H1 (cell line): ENCODE measurements around the gene PDPK1. TPM values are rescaled to one million over a fixed set of nuclear protein-coding genes. Genes with fewer than 3 reads are reported as not detected.

Source experiments
- CTCF ChIA-PET: fragments of 300-600 bp; sonication (Branson Sonifier 250); formaldehyde crosslinking; loops from one replicate; lab custom pipeline; 2021; ENCODE audit not compliant: partially characterized antibody; lab: Charles Lee
- POLR2A ChIA-PET: fragments of 300-600 bp; sonication (Branson Sonifier 250); formaldehyde crosslinking; loops from one replicate; lab custom pipeline; 2021; ENCODE audit warnings: inconsistent platforms; ENCODE audit not compliant: partially characterized antibody; lab: Charles Lee
- DNase-seq, 2 experiments: peaks; one replicate each; pipeline versions ENCODE4 v3.0.0 to v3.0.0-alpha.2; 2010 to 2022; ENCODE audit warnings: low spot score in 2 of 2, low read depth in 1 of 2, mixed read lengths in 1 of 2
- FAIRE-seq: peaks from 2 replicates; lab custom pipeline; 2011; peaks lifted over from hg19 to GRCh38; lab: Jason Lieb, UNC
- H2AFZ ChIP-seq: 2 replicates; pipeline ENCODE4 v1.8.1; 2012; ENCODE audit warnings: low read length, inconsistent platforms
- H2AK5ac ChIP-seq: 2 replicates; pipeline ENCODE4 v1.6.1; 2013; ENCODE audit warnings: low read depth, low read length
- H2BK120ac ChIP-seq: replicated peaks from 2 replicates; pipeline ENCODE3; 2013; ENCODE audit warnings: low read depth, low read length, inconsistent platforms
- H2BK12ac ChIP-seq: 2 replicates; pipeline ENCODE4 v1.6.1; 2013; ENCODE audit warnings: low read depth, low read length
- H2BK15ac ChIP-seq: 2 replicates; pipeline ENCODE4 v1.6.1; 2013; ENCODE audit warnings: low read length
- H2BK20ac ChIP-seq: 2 replicates; pipeline ENCODE4 v1.6.1; 2013; ENCODE audit warnings: low read length
- H2BK5ac ChIP-seq: 2 replicates; pipeline ENCODE4 v1.6.1; 2013; ENCODE audit warnings: low read depth, low read length
- H3K14ac ChIP-seq: 2 replicates; pipeline ENCODE4 v1.6.1; 2013; ENCODE audit warnings: inconsistent platforms; ENCODE audit not compliant: insufficient read length
- H3K18ac ChIP-seq: 2 replicates; pipeline ENCODE4 v1.6.1; 2013; ENCODE audit warnings: low read length; ENCODE audit errors: extremely low read depth
- H3K23ac ChIP-seq: 2 replicates; pipeline ENCODE4 v1.6.1; 2013; ENCODE audit warnings: inconsistent platforms; ENCODE audit not compliant: insufficient read length
- H3K23me2 ChIP-seq: 2 replicates; pipeline ENCODE4 v1.6.1; 2013; ENCODE audit warnings: low read depth, low read length
- H3K27ac ChIP-seq: 2 replicates; pipeline ENCODE4 v1.6.1; 2011; ENCODE audit warnings: low read depth, low read length, inconsistent platforms
- H3K27me3 ChIP-seq, 4 experiments: replicated peaks in 1 of 4; 1 replicate in 1 of 4; 2 replicates in 3 of 4; pipeline versions ENCODE4 v1.6.1 to v1.8.1; 2011 to 2013; ENCODE audit warnings: low read length in 3 of 4, mild to moderate bottlenecking in 3 of 4, inconsistent platforms in 2 of 4, mixed read lengths in 2 of 4, moderate library complexity in 1 of 4; ENCODE audit not compliant: control insufficient read depth in 3 of 4, insufficient read depth in 3 of 4; ENCODE audit errors: extremely low read depth in 1 of 4
- H3K36me3 ChIP-seq, 4 experiments: 2 replicates each; pipeline versions ENCODE4 v1.6.1 to v1.8.1; 2011 to 2013; ENCODE audit warnings: mild to moderate bottlenecking in 4 of 4, low read length in 3 of 4, moderate library complexity in 2 of 4, control low read depth in 1 of 4, inconsistent platforms in 1 of 4; ENCODE audit not compliant: insufficient read depth in 4 of 4, control insufficient read depth in 2 of 4
- H3K4ac ChIP-seq: replicated peaks from 2 replicates; pipeline ENCODE3; 2013; ENCODE audit warnings: low read length, low read depth, mixed read lengths, inconsistent platforms; ENCODE audit not compliant: insufficient read length
- H3K4me1 ChIP-seq, 4 experiments: replicated peaks in 1 of 4; 1 replicate in 1 of 4; 2 replicates in 3 of 4; pipeline versions ENCODE4 v1.6.1 to v1.8.1; 2011 to 2013; ENCODE audit warnings: low read length in 3 of 4, inconsistent platforms in 2 of 4, mixed read lengths in 1 of 4; ENCODE audit not compliant: insufficient read depth in 4 of 4, control insufficient read depth in 3 of 4
- H3K4me2 ChIP-seq, 2 experiments: 2 replicates each; pipeline versions ENCODE4 v1.6.1 to v1.8.1; 2011 to 2013; ENCODE audit warnings: low read depth in 2 of 2, low read length in 2 of 2, control low read depth in 1 of 2, inconsistent platforms in 1 of 2, mild to moderate bottlenecking in 1 of 2; ENCODE audit not compliant: insufficient read depth in 1 of 2
- H3K4me3 ChIP-seq, 4 experiments: fragments of 200-600, 300-600 bp in 1 of 4; sonication (generic), shearing (Covaris generic), sonication (Bioruptor Twin) in 1 of 4; 2 replicates each; pipeline versions ENCODE4 v1.5.1 to v1.8.1; 2011 to 2016; ENCODE audit warnings: low read length in 4 of 4, low read depth in 3 of 4, control low read depth in 2 of 4, inconsistent platforms in 2 of 4, mild to moderate bottlenecking in 2 of 4, mixed read lengths in 1 of 4, moderate library complexity in 1 of 4; ENCODE audit not compliant: insufficient read depth in 2 of 4; ENCODE audit errors: extremely low read depth in 1 of 4
- H3K56ac ChIP-seq: replicated peaks from 2 replicates; pipeline ENCODE3; 2013; ENCODE audit warnings: low read depth, mild to moderate bottlenecking, mixed read lengths, low read length, inconsistent platforms; ENCODE audit not compliant: insufficient read length
- H3K79me1 ChIP-seq: 2 replicates; pipeline ENCODE4 v1.6.1; 2013; ENCODE audit warnings: low read depth, low read length, control low read depth
- H3K79me2 ChIP-seq, 2 experiments: 2 replicates each; pipeline versions ENCODE4 v1.6.1 to v1.8.1; 2012 to 2013; ENCODE audit warnings: low read length in 2 of 2, mild to moderate bottlenecking in 2 of 2, inconsistent platforms in 1 of 2; ENCODE audit not compliant: insufficient read depth in 2 of 2, control insufficient read depth in 1 of 2
- H3K9ac ChIP-seq, 4 experiments: replicated peaks in 1 of 4; 1 replicate in 1 of 4; 2 replicates in 3 of 4; pipeline versions ENCODE4 v1.6.1 to v1.8.1; 2011 to 2013; ENCODE audit warnings: low read depth in 3 of 4, low read length in 3 of 4, control low read depth in 2 of 4, mild to moderate bottlenecking in 2 of 4, moderate library complexity in 2 of 4, inconsistent platforms in 1 of 4; ENCODE audit errors: extremely low read depth in 1 of 4
- H3K9me3 ChIP-seq, 2 experiments: 2 replicates each; pipeline versions ENCODE4 v1.6.1 to v1.8.1; 2012 to 2013; ENCODE audit warnings: mild to moderate bottlenecking in 2 of 2, moderate library complexity in 2 of 2, control low read depth in 1 of 2, inconsistent platforms in 1 of 2, low read depth in 1 of 2, low read length in 1 of 2, mixed read lengths in 1 of 2; ENCODE audit not compliant: insufficient read depth in 2 of 2
- H4K20me1 ChIP-seq, 2 experiments: replicated peaks in 1 of 2; 2 replicates each; pipeline versions ENCODE3 to v1.8.1; 2011 to 2013; ENCODE audit warnings: inconsistent platforms in 2 of 2, low read length in 2 of 2, mild to moderate bottlenecking in 1 of 2; ENCODE audit not compliant: insufficient read depth in 2 of 2, control insufficient read depth in 1 of 2
- H4K5ac ChIP-seq: 2 replicates; pipeline ENCODE4 v1.6.1; 2013; ENCODE audit warnings: low read length, low read depth, mixed read lengths, inconsistent platforms; ENCODE audit not compliant: insufficient read length
- H4K8ac ChIP-seq: 2 replicates; pipeline ENCODE4 v1.8.0; 2013; ENCODE audit warnings: mild to moderate bottlenecking, moderate library complexity, low read length, inconsistent platforms; ENCODE audit not compliant: insufficient read depth; ENCODE audit errors: extremely low read depth
- H4K91ac ChIP-seq: replicated peaks from 2 replicates; pipeline ENCODE3; 2013; ENCODE audit warnings: low read length, mixed read lengths, inconsistent platforms; ENCODE audit not compliant: insufficient read length
- CBX5 ChIP-seq: fragments of 300-800, 300-1000 bp; sonication (generic); IDR thresholded peaks from 2 replicates; pipeline ENCODE4 v1.7.1; 2016; ENCODE audit warnings: antibody characterized with exemption, low read length, low read depth
- CREB1 ChIP-seq: IDR thresholded peaks from 2 replicates; pipeline ENCODE4 v1.6.1; 2012; ENCODE audit warnings: inconsistent platforms
- JUN ChIP-seq: IDR thresholded peaks from 2 replicates; pipeline ENCODE4 v1.6.1; 2011; ENCODE audit warnings: low read depth, mild to moderate bottlenecking, improper control_type of control experiment, low read length
- JUND ChIP-seq: IDR thresholded peaks from 2 replicates; pipeline ENCODE4 v1.6.1; 2011; ENCODE audit warnings: mild to moderate bottlenecking, improper control_type of control experiment, low read length
- NANOG ChIP-seq: IDR thresholded peaks from 2 replicates; pipeline ENCODE4 v1.6.1; 2011; ENCODE audit warnings: low read length, low read depth, mild to moderate bottlenecking, inconsistent platforms; ENCODE audit not compliant: insufficient read depth, poor library complexity, severe bottlenecking
- POLR2AphosphoS5 ChIP-seq: IDR thresholded peaks from 2 replicates; pipeline ENCODE4 v1.6.1; 2011; ENCODE audit warnings: low read depth, low read length
- POU5F1 ChIP-seq: IDR thresholded peaks from 2 replicates; pipeline ENCODE4 v1.6.1; 2011; ENCODE audit warnings: low read depth, mild to moderate bottlenecking, low read length, moderate library complexity
- TCF12 ChIP-seq: IDR thresholded peaks from 2 replicates; pipeline ENCODE4 v1.6.1; 2011; ENCODE audit warnings: low read depth, mild to moderate bottlenecking, low read length
- YY1 ChIP-seq: IDR thresholded peaks from 2 replicates; pipeline ENCODE4 v1.6.1; 2011; ENCODE audit warnings: low read depth, mild to moderate bottlenecking, low read length
- WGBS, 2 experiments: shearing (Covaris generic) in 1 of 2; methylation state at CpG; one replicate each; pipeline versions ENCODE4 v1.1.6 to v1.1.7; 2013 to 2015; ENCODE audit warnings: low lambda C conversion rate in 2 of 2, mixed read lengths in 2 of 2, inconsistent platforms in 1 of 2, low coverage in 1 of 2, missing lambda C conversion rate in 1 of 2; ENCODE audit not compliant: insufficient replicate concordance in 2 of 2, insufficient coverage in 1 of 2, insufficient read length in 1 of 2; ENCODE audit errors: extremely low coverage in 1 of 2, missing lambda C conversion rate in 1 of 2; 5-methylcytosine and 5-hydroxymethylcytosine counted together
- polyA plus RNA-seq, 7 experiments: library from polyadenylated mRNA; depleted of rRNA in 3 of 7; stranded (reverse) in 5 of 7; unstranded in 2 of 7; fragments of >200 nt in 5 of 7; fragments of 200-250 nt in 2 of 7; gene quantifications; 1 replicate in 5 of 7; 2 replicates in 1 of 7; 4 replicates in 1 of 7; pipeline versions ENCODE4 v1.2.1 to v1.2.3, GENCODE V29; 2011 to 2013; ENCODE audit warnings: missing spikeins in 2 of 7, mixed read lengths in 2 of 7
- total RNA-seq: library from RNA; stranded (reverse); fragmentation: NEBNext Ultra II Directional; extraction: Animal tissue kit (Norgen Biotek cat#: 25700); gene quantifications from 2 replicates; pipeline ENCODE4 v1.2.1, GENCODE V29; 2021

PDPK1 gene
- total and polyA plus RNA-seq, 2 of the 8 experiments (the other 6 are each of a cell fraction or from before 2014, with no cell fraction given): 17.1 to 27.8 TPM

GRCh38 chr16:2532494-2533141, 5.2 kb upstream of the PDPK1 start:
- Histone ChIP-seq H2BK15ac (peak overlapping the region; percentile 1; the same call in 1 of the 2 replicates), H3K4ac (peak overlapping the region; percentile 7), H2BK12ac (peak overlapping the region; percentile 75; the same call in 1 of the 2 replicates), H3K79me2 (no peaks in the 10 kb centered on the region), H4K91ac (peak overlapping the region; percentile 42), H3K14ac (no peak overlapping the region), H4K20me1 (peaks cover 0 to 13% of the 10 kb centered on the region in 2 experiments), H2AFZ (no peak overlapping the region), H2AK5ac (no peak overlapping the region; the same call in 1 of the 2 replicates), H2BK120ac (no peak overlapping the region), H3K27me3 (no peaks in the 10 kb centered on the region), H3K56ac (peak overlapping the region; percentile 77), H3K9ac (peak overlapping the region in 3 of 4 experiments; percentile 34 to 46 (median 39); a peak in 5 of 7 replicates), H3K9me3 (no peaks in the 10 kb centered on the region), H4K8ac (no peak overlapping the region; the same call in 1 of the 2 replicates), H3K4me2 (peak overlapping the region; percentile 88 to 93), H3K36me3 (peaks cover 3 to 18% (median 5%) of the 10 kb centered on the region in 4 experiments; a peak in 6 of 8 replicates), H4K5ac (peak overlapping the region; percentile 55), H3K4me3 (peak overlapping the region; percentile 63 to 76 (median 72)), H2BK5ac (peak overlapping the region; percentile 91; the same call in 1 of the 2 replicates), H3K4me1 (peaks cover 0 to 11% (median 7%) of the 10 kb centered on the region in 4 experiments; a peak in 4 of 7 replicates), H3K79me1 (no peaks in the 10 kb centered on the region), H2BK20ac (no peak overlapping the region), H3K23me2 (peaks cover 14% of the 10 kb centered on the region), H3K18ac (peak overlapping the region; percentile 91), H3K27ac (peak overlapping the region; percentile 50; the same call in 1 of the 2 replicates), H3K23ac (no peak overlapping the region)
- ChIA-PET POLR2A (interaction anchor here (0.9 to 5.6 kb wide), 14 partner anchors 11 to 324 kb away, joined by 3 to 108 read pairs (median 4); partner anchors contain the start of genes AMDHD2, ATP6V0C, ECI1 and KCTD5), CTCF (interaction anchor here (0.6 to 1.7 kb wide), 4 partner anchors 9 to 550 kb away, joined by 3 to 4 read pairs (median 3); partner anchors contain the start of gene AMDHD2)
- FAIRE-seq (no peak), DNase-seq (peak in 1 of 2 experiments; percentile 86)
- WGBS, 2 experiments: 9% methylated on average over 37 of the region's 37 CpGs; no CpG with 5 or more reads in 1 of the 2 experiments
- TF ChIP-seq POLR2AphosphoS5: peak; percentile 45; the same call in 1 of the 2 replicates
- TF ChIP-seq POU5F1: no peak
- TF ChIP-seq CBX5: no peak
- TF ChIP-seq JUN: no peak
- TF ChIP-seq NANOG: no peak
- no peak for TF ChIP-seq JUND
- no peak for TF ChIP-seq YY1
- no peak for TF ChIP-seq TCF12
- TF ChIP-seq CREB1: 0 out of 2 replicates have a peak, but pooled peaks have one; percentile 2
